Measurements from ENCODE around the gene FBRSL1.
"Not testable (repeated sequence)": the region's sequence is repeated elsewhere in the genome, so short reads cannot be mapped to it uniquely, and the experiment has no call there.

FBRSL1 gene

GRCh38 chr12:132454193-132454932 is 35.6 kb upstream of the FBRSL1 start:
- no peak for DNase-seq

- no peak for DNase-seq
These were observed 35.0 kb upstream of the FBRSL1 start for GRCh38 chr12:132454933-132455418.

GRCh38 chr12:132455565-132455964 is 34.4 kb upstream of the FBRSL1 start:
- no peak for DNase-seq

- no peak for DNase-seq
These were observed 33.6 kb upstream of the FBRSL1 start for GRCh38 chr12:132456186-132456943.

GRCh38 chr12:132456944-132457495 is 32.9 kb upstream of the FBRSL1 start:
- no peak for DNase-seq

- no peak for DNase-seq
These were observed 31.5 kb upstream of the FBRSL1 start for GRCh38 chr12:132458441-132458840.

GRCh38 chr12:132458846-132459641 is 30.9 kb upstream of the FBRSL1 start:
- no peak for DNase-seq

- no peak for DNase-seq
These were observed 29.4 kb upstream of the FBRSL1 start for GRCh38 chr12:132460571-132460970.

GRCh38 chr12:132461526-132461925 is 28.4 kb upstream of the FBRSL1 start:
- no peak for DNase-seq

- no peak for DNase-seq
These were observed 27.2 kb upstream of the FBRSL1 start for GRCh38 chr12:132462788-132463187.

- DNase-seq = not testable (repeated sequence)
These were observed 26.5 kb upstream of the FBRSL1 start for GRCh38 chr12:132463284-132463924.

GRCh38 chr12:132464304-132464703 is 25.6 kb upstream of the FBRSL1 start:
- not testable (repeated sequence) for DNase-seq

GRCh38 chr12:132464820-132465219 is 25.1 kb upstream of the FBRSL1 start:
- no peak for DNase-seq

- DNase-seq = no peak
These were observed 24.4 kb upstream of the FBRSL1 start for GRCh38 chr12:132465269-132466190.

GRCh38 chr12:132466241-132467201 is 23.4 kb upstream of the FBRSL1 start:
- DNase-seq = no peak

- no peak for DNase-seq
These were observed 22.4 kb upstream of the FBRSL1 start for GRCh38 chr12:132467511-132467910.

GRCh38 chr12:132469423-132469822 is 20.5 kb upstream of the FBRSL1 start:
- DNase-seq = no peak

GRCh38 chr12:132470397-132470796 is 19.6 kb upstream of the FBRSL1 start:
- DNase-seq = no peak

GRCh38 chr12:132471011-132471857 is 18.7 kb upstream of the FBRSL1 start:
- DNase-seq = no peak
